GM19455 (cell line): Measurements from ENCODE around the gene IRF2.

ENCODE experiments used
- ATAC-seq: cut with Tn5 transposase; IDR thresholded peaks from one replicate; pipeline ENCODE4 v1.9.1; 2021; ENCODE audit not compliant: unreplicated experiment

Gene IRF2

GRCh38 chr4:184433258-184433892, 41.0 kb downstream of the IRF2 start:
- ATAC-seq = no peak

GRCh38 chr4:184432127-184432922, 42.0 kb downstream of the IRF2 start:
- no peak for ATAC-seq

GRCh38 chr4:184430163-184430562, 44.2 kb downstream of the IRF2 start:
- no peak for ATAC-seq

DNA sequence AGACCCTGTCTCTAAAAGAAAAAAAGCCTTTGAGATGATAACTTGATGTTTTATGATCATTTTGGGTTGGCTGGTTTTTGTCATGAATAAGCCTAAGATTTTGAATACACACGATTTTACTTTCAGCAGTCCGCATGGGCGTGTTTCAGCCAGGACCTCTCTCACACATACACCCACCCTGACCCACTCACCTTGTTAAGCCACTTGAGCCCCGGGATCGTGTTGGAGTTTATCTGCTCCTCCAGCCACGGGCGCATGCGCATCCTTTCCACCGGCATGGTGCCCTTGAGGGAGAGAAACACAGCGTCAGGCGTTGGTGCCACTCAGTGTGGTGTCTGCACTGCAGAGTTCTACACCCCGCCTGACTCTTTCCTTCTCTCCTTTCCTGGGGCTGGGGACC, 45.6 kb downstream of the IRF2 start:
- no peak for ATAC-seq

DNA sequence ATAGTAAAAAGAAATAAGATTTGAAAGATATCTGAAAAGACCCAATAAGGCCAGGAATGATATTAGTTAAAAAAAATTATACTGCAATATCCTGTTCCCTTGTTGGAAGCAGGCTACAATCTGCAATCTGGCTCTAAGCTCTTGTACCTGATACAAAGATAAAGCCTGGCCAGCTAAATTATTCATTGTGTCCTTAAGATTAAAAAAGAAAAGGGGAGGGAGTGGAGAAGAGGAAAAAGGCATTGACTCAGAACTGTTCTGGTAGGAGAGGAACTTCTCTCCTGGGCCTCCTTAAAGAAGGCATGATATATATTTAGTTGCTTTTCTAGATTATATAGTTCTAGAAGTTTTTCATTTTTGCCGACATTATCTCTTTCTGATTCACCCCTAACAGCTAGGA, 46.7 kb downstream of the IRF2 start:
- no peak for ATAC-seq

GRCh38 chr4:184427093-184427492, 47.3 kb downstream of the IRF2 start:
- ATAC-seq = no peak

- no peak for ATAC-seq
These were observed 49.2 kb downstream of the IRF2 start for GRCh38 chr4:184424993-184425758.

DNA sequence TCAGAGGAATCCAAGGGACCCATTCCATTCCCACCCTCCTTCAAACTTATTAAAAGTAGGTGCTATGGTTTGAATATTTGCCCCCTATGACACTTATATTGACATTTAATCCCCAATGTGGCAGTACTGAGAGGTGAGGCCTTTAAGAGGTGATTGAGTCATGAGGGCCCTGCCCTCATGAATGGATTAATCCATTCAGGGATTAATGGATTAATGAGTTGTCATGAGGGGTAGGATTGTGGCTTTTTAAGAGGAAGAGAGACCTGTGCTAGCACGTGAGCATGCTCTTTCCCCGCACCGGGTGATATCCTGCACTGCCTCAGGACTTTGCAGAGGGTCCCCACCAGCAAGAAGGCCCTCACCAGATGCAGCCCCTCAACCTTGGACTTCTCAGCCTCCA, 50.1 kb downstream of the IRF2 start:
- ATAC-seq = no peak

GRCh38 chr4:184423003-184423686, 51.2 kb downstream of the IRF2 start:
- no peak for ATAC-seq

DNA sequence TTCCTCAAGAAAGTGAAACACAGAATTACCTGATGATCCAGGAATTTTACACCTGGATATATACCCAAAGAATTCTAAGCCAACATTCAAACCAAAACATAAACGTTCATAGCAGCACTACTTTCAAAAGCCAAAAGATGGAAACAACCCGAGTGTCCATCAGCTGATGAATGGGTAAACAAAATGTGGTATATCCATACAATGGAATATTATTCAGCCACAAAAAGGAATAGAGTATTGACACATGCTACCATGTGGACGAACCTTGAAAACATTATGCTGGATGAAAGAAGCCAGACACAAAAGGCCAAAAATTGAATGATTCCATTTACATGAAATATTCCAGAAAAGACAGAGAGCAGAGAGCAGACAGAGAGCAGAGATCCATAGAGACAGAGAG, 52.0 kb downstream of the IRF2 start:
- ATAC-seq = no peak

GRCh38 chr4:184421533-184422155, 52.7 kb downstream of the IRF2 start:
- no peak for ATAC-seq

DNA sequence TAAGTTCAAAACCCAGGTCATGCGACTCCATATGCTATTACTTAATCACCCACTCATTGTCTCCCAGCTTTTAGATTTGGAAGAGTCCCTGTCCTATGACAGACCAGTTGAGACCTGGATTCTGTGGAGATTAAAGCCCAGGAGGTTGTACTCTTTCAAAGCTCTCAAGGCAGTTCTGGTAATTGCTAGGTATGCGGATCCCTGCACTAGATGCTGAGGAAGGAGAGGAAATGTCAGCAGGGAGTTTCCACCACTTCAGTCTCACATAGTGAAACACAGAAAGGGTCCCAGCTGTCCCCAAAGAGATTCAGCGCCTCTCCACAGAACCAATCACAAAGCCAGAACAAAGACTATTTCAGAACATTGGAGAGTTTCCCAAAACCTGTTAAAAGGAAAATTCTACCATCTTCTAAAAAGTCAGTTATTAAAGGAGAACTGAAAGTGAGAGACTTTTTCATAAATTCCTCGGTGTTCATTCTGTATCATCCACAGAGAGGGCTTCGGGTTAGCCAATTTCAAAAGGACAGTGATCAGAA, 53.4 kb downstream of the IRF2 start:
- ATAC-seq = peak; percentile 45

GRCh38 chr4:184420402-184420801, 53.9 kb downstream of the IRF2 start:
- ATAC-seq = no peak

GRCh38 chr4:184419976-184420375, 54.4 kb downstream of the IRF2 start:
- ATAC-seq = no peak

- ATAC-seq = peak; percentile 47
These were observed 56.4 kb downstream of the IRF2 start for GRCh38 chr4:184417802-184418511.

DNA sequence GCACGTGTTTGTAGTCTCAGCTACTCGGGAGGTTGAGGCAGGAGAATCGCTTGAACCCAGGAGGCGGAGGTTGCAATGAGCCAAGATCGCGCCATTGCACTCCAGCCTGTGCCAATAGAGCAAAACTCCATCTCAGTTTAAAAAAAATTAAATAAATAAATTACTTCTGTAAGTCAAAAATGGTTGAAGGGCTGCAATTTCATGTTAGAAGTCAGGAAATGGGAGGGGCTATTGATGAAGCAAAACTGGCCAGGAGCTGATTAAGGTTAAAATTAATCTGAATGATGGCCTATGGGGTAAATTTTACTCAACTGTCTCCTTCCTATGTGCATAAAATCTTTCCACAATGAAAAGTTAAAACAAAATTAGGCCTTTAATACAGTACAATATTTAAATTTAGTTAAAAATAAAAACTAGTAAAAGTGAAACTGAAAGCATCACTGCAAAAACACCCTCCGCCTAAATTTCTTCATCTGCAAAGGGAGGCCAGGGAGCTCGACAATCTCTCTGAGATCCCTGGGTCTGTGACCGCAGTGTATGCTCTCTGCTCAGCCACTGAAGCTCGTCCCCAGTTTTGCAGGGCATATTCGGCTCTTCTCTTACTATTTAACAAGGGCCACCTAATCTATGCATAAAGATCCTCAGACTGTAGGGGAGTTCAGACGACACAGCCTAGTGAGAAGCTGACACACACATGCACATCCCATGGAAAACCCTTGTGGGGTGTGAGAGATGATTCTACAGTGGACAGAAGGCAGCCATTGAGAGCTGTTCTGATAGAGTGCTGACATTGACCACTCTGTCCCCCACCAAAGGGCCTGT, 57.2 kb downstream of the IRF2 start:
- peak; percentile 58 for ATAC-seq

GRCh38 chr4:184415071-184415470, 59.3 kb downstream of the IRF2 start:
- no peak for ATAC-seq

- ATAC-seq = no peak
These were observed 60.9 kb downstream of the IRF2 start for GRCh38 chr4:184413261-184414046.
